A375 (cell line): ENCODE results near the gene NPHP4. TPM values are rescaled to one million over a fixed set of nuclear protein-coding genes. Genes with fewer than 3 reads are reported as not detected.

Experiments
- small RNA-seq: library from RNA; depleted of rRNA; stranded (forward); fragments of <200 nt; gene quantifications from one replicate; pipeline ENCODE3, GENCODE V24; 2014
- total RNA-seq: library from RNA; depleted of rRNA; stranded (reverse); fragments of >200 nt; shearing (Covaris generic); gene quantifications from 2 replicates; pipeline ENCODE4 v1.2.3, GENCODE V29; 2014; rRNA removed

The NPHP4 gene
- 7.6 and 10.6 TPM in 2 replicates for total RNA-seq

DNA sequence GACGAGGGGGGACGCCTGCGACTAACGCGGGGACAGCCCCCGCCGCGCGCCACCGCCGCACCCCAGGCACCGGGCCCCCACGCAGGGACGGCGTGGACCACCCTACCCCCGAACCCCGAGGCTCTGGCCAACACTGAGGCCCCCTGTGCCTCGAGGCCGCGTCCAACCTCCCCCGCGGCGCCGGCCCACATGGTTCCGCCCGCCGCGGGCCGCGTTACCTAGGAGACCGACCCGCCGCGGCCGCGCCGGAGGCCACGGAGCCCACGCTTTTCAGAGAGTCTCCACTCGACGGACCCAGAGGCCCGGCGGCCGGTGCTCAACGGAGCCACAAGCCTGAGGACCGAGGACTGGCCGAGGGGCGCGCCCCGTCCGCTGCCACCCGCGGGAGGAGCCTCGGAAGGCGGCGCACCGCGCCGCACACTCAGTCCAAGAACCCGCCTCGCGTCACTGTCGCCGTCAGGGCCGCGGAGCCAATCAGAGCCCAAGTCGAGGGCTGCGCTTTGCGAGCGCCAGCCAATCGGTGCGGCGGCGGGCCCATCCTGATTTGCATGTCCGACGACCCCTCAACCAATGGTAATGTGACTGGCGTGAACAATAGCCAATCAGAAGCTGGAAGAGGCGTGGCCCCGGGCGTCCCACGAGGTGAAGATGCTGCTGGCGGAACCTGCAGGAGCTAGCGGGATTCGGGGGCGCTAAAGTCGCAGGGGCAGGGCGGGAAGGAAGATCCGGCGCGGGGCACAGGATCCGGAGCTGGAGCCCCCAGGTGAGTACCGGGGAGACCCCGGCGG is at the start of gene NPHP4:
TSS of gene NPHP4 (minus strand) at position 400 of the 788 bp plus-strand sequence. CDS start 6,136 bp downstream, outside the sequence.

Small RNAs within 50 kb of the gene (small RNA-seq; reads per million reads assigned to genes)
- not detected for gene MIR4689

Other genes starting within 250 kb of the NPHP4 start
- gene KCNAB2, start 53.5 kb upstream of the NPHP4 start, total RNA-seq: 11.1 and 12.3 TPM in 2 replicates
- 0.24 and 0.38 TPM in 2 replicates for gene CHD5, start 187.9 kb upstream of the NPHP4 start, total RNA-seq
- gene RPL22, start 207.2 kb upstream of the NPHP4 start, total RNA-seq: 247 and 271 TPM in 2 replicates
- gene RNF207, start 213.7 kb upstream of the NPHP4 start, total RNA-seq: 11.7 and 19.2 TPM in 2 replicates
- 48.7 and 49.2 TPM in 2 replicates for gene ICMT, start 243.5 kb upstream of the NPHP4 start, total RNA-seq